HL-60 (cell line): Measurements from ENCODE around the gene LPXN.

Experiments used
- GABPA ChIP-seq: IDR thresholded peaks from 2 replicates; pipeline ENCODE4 v1.6.1; 2012; ENCODE audit warnings: low read depth
- POLR2AphosphoS5 ChIP-seq: IDR thresholded peaks from 2 replicates; pipeline ENCODE4 v1.6.1; 2012; ENCODE audit warnings: low read depth
- TF ChIP-seq, protein P1 (sequence below): IDR thresholded peaks from one replicate; pipeline ENCODE4 v1.5.1; 2011; ENCODE audit warnings: low read length, control low read depth, inconsistent platforms; ENCODE audit not compliant: insufficient read depth
- TF ChIP-seq, protein P2 (sequence below): IDR thresholded peaks from 2 replicates; pipeline ENCODE4 v1.6.1; 2012; ENCODE audit warnings: low read depth; ENCODE audit not compliant: insufficient replicate concordance

DNA sequence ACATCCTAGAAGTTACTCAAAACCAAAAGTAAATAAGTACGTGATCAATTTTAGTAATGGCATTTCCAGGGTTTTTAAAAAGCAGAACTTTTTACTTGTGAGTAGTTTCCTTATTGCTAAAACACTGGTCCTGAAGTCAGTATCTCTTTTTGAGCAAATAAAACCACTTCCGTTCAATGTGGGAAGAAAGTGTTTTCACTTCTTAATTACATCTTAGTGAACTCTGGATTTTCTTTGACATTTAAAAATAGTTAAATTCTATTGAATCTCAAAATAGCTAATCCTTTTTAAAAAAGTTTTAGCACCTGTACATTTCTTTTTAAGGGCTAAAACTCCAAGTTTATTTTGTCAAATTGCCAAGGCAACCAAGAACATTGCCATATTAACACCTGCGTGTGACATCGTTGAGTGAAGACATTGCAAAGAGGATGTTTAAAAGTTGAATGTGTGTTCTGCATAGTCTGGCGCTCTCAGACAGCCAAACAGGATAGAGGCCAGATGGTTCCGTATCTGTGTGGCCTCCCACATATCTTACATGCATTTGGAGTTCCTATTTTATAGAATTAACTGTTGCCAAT lies 50.5 kb downstream of the LPXN start:
- TF ChIP-seq, protein P1, sequence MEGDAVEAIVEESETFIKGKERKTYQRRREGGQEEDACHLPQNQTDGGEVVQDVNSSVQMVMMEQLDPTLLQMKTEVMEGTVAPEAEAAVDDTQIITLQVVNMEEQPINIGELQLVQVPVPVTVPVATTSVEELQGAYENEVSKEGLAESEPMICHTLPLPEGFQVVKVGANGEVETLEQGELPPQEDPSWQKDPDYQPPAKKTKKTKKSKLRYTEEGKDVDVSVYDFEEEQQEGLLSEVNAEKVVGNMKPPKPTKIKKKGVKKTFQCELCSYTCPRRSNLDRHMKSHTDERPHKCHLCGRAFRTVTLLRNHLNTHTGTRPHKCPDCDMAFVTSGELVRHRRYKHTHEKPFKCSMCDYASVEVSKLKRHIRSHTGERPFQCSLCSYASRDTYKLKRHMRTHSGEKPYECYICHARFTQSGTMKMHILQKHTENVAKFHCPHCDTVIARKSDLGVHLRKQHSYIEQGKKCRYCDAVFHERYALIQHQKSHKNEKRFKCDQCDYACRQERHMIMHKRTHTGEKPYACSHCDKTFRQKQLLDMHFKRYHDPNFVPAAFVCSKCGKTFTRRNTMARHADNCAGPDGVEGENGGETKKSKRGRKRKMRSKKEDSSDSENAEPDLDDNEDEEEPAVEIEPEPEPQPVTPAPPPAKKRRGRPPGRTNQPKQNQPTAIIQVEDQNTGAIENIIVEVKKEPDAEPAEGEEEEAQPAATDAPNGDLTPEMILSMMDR: no peak
- TF ChIP-seq POLR2AphosphoS5: peak; percentile 88
- TF ChIP-seq, protein P2, sequence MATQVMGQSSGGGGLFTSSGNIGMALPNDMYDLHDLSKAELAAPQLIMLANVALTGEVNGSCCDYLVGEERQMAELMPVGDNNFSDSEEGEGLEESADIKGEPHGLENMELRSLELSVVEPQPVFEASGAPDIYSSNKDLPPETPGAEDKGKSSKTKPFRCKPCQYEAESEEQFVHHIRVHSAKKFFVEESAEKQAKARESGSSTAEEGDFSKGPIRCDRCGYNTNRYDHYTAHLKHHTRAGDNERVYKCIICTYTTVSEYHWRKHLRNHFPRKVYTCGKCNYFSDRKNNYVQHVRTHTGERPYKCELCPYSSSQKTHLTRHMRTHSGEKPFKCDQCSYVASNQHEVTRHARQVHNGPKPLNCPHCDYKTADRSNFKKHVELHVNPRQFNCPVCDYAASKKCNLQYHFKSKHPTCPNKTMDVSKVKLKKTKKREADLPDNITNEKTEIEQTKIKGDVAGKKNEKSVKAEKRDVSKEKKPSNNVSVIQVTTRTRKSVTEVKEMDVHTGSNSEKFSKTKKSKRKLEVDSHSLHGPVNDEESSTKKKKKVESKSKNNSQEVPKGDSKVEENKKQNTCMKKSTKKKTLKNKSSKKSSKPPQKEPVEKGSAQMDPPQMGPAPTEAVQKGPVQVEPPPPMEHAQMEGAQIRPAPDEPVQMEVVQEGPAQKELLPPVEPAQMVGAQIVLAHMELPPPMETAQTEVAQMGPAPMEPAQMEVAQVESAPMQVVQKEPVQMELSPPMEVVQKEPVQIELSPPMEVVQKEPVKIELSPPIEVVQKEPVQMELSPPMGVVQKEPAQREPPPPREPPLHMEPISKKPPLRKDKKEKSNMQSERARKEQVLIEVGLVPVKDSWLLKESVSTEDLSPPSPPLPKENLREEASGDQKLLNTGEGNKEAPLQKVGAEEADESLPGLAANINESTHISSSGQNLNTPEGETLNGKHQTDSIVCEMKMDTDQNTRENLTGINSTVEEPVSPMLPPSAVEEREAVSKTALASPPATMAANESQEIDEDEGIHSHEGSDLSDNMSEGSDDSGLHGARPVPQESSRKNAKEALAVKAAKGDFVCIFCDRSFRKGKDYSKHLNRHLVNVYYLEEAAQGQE: no peak
- 0 out of 2 replicates have a peak, but pooled peaks have one; percentile 4 for TF ChIP-seq GABPA
